DND-41 (cell line): Measurements from ENCODE around the gene HDAC4.
A peak's percentile ranks its signal among the peaks of the same experiment; 100 is the strongest.

Experiments
- ATAC-seq: fragments of 200-7000 bp; cut with Tn5 transposase; 3 replicates; pipeline ENCODE4 v1.9.1; 2021; ENCODE audit warnings: low read depth; ENCODE audit not compliant: insufficient read depth
- DNase-seq: peaks from one replicate; pipeline ENCODE4 v3.0.0-alpha.2; 2020
- H2AFZ ChIP-seq: 2 replicates; pipeline ENCODE4 v1.6.0; 2012; ENCODE audit warnings: low read depth, low read length
- H3K27ac ChIP-seq: 2 replicates; pipeline ENCODE4 v1.5.1; 2012; ENCODE audit warnings: low read length, inconsistent platforms
- H3K27me3 ChIP-seq: fragments of 200-600 bp; sonication (generic); 2 replicates; pipeline ENCODE4 v1.6.0; 2012; ENCODE audit warnings: low read length, mild to moderate bottlenecking, inconsistent platforms; ENCODE audit not compliant: insufficient read depth, poor library complexity
- H3K36me3 ChIP-seq: 2 replicates; pipeline ENCODE4 v1.5.1; 2012; ENCODE audit warnings: low read length, inconsistent platforms; ENCODE audit not compliant: insufficient read depth
- H3K4me1 ChIP-seq: 2 replicates; pipeline ENCODE4 v1.5.1; 2012; ENCODE audit warnings: mild to moderate bottlenecking, low read length; ENCODE audit not compliant: insufficient read depth
- H3K4me2 ChIP-seq: 2 replicates; pipeline ENCODE4 v1.6.0; 2012; ENCODE audit warnings: mild to moderate bottlenecking, moderate library complexity, low read length, inconsistent platforms; ENCODE audit not compliant: insufficient read depth
- H3K4me3 ChIP-seq, 2 experiments: fragments of 200-600 bp in 1 of 2; shearing (Covaris generic) in 1 of 2; 2 replicates each; pipeline ENCODE4 v1.5.1; 2012 to 2016; ENCODE audit warnings: inconsistent platforms in 2 of 2, low read length in 2 of 2, mild to moderate bottlenecking in 2 of 2, low read depth in 1 of 2, moderate library complexity in 1 of 2
- H3K79me2 ChIP-seq: 2 replicates; pipeline ENCODE4 v1.6.0; 2012; ENCODE audit warnings: low read length, inconsistent platforms; ENCODE audit not compliant: insufficient read depth
- H3K9ac ChIP-seq: 2 replicates; pipeline ENCODE4 v1.6.0; 2012; ENCODE audit warnings: low read depth, mild to moderate bottlenecking, inconsistent platforms, low read length, moderate library complexity
- H3K9me3 ChIP-seq: 2 replicates; pipeline ENCODE4 v1.5.1; 2012; ENCODE audit warnings: low read length, moderate library complexity, mild to moderate bottlenecking, inconsistent platforms; ENCODE audit not compliant: insufficient read depth, severe bottlenecking
- H4K20me1 ChIP-seq: 2 replicates; pipeline ENCODE4 v1.6.0; 2012; ENCODE audit warnings: low read length; ENCODE audit not compliant: insufficient read depth
- CTCF ChIP-seq: IDR thresholded peaks from 2 replicates; pipeline ENCODE4 v1.5.1; 2012; ENCODE audit warnings: borderline replicate concordance, low read length, moderate library complexity, mild to moderate bottlenecking; ENCODE audit not compliant: poor library complexity, severe bottlenecking; ENCODE audit errors: extremely low read depth
- EZH2 ChIP-seq: IDR thresholded peaks from 3 replicates; pipeline ENCODE4 v1.6.1; 2012; ENCODE audit warnings: borderline replicate concordance, low read depth, mild to moderate bottlenecking, moderate library complexity, low read length, inconsistent platforms; ENCODE audit not compliant: severe bottlenecking

HDAC4 gene

GRCh38 chr2:239298116-239298804 is 102.6 kb downstream of the HDAC4 start:
- no peak overlapping the region for H2AFZ ChIP-seq
- peak; percentile 62 for TF ChIP-seq CTCF
- no peak for TF ChIP-seq EZH2
- peak overlapping the region; percentile 88 for H3K4me2 ChIP-seq
- peaks cover 88% of the 10 kb centered on the region for H4K20me1 ChIP-seq
- H3K36me3 ChIP-seq: peaks cover 70% of the 10 kb centered on the region
- ATAC-seq: peak; percentile 88
- peak overlapping the region; percentile 97 for H3K27ac ChIP-seq
- H3K4me3 ChIP-seq: peak overlapping the region; percentile 81 to 82
- H3K4me1 ChIP-seq: peaks cover 94% of the 10 kb centered on the region
- H3K79me2 ChIP-seq: peaks cover 94% of the 10 kb centered on the region
- peak overlapping the region; percentile 87 for H3K9ac ChIP-seq
- H3K9me3 ChIP-seq: peaks cover 4% of the 10 kb centered on the region
- peak; percentile 95 for DNase-seq
- no peaks in the 10 kb centered on the region for H3K27me3 ChIP-seq

GRCh38 chr2:239297142-239298004 is 103.4 kb downstream of the HDAC4 start:
- peaks cover 70% of the 10 kb centered on the region for H3K36me3 ChIP-seq
- peak overlapping the region; percentile 87 for H3K9ac ChIP-seq
- peaks cover 88% of the 10 kb centered on the region for H4K20me1 ChIP-seq
- H3K4me1 ChIP-seq: peaks cover 94% of the 10 kb centered on the region
- DNase-seq (peak; percentile 47), ATAC-seq (no peak)
- peaks cover 4% of the 10 kb centered on the region for H3K9me3 ChIP-seq
- peaks cover 94% of the 10 kb centered on the region for H3K79me2 ChIP-seq
- peak overlapping the region; percentile 88 for H3K4me2 ChIP-seq
- peak overlapping the region; percentile 97 for H3K27ac ChIP-seq
- H3K27me3 ChIP-seq: no peaks in the 10 kb centered on the region
- no peak for TF ChIP-seq CTCF
- TF ChIP-seq EZH2: no peak
- H3K4me3 ChIP-seq: peak overlapping the region; percentile 81 to 82
- H2AFZ ChIP-seq: no peak overlapping the region

GRCh38 chr2:239296020-239296932 is 104.5 kb downstream of the HDAC4 start:
- ATAC-seq: peak; percentile 1; the same call in 2 of the 3 replicates
- Histone ChIP-seq H3K36me3 (peaks cover 80% of the 10 kb centered on the region), H3K4me1 (peaks cover 94% of the 10 kb centered on the region), H4K20me1 (peaks cover 88% of the 10 kb centered on the region), H3K9me3 (peaks cover 4% of the 10 kb centered on the region), H3K4me2 (peak overlapping the region; percentile 88), H3K27ac (peak overlapping the region; percentile 97), H3K79me2 (peaks cover 94% of the 10 kb centered on the region), H3K4me3 (peak overlapping the region; percentile 81 to 82), H3K9ac (peak overlapping the region; percentile 87), H3K27me3 (no peaks in the 10 kb centered on the region), H2AFZ (no peak overlapping the region)
- TF ChIP-seq CTCF: no peak
- no peak for TF ChIP-seq EZH2
- no peak for DNase-seq
